Neuron (in vitro differentiated cells): ENCODE results near the gene SH3TC2.

ENCODE experiments used
- H2AFZ ChIP-seq: one replicate; pipeline ENCODE4 v1.6.1; 2013; ENCODE audit warnings: low read depth, mild to moderate bottlenecking, inconsistent platforms, low read length, moderate library complexity
- H3K27me3 ChIP-seq: one replicate; pipeline ENCODE4 v1.6.1; 2013; ENCODE audit warnings: low read length; ENCODE audit not compliant: insufficient read depth
- H3K36me3 ChIP-seq: one replicate; pipeline ENCODE4 v1.6.1; 2013; ENCODE audit warnings: low read length; ENCODE audit not compliant: insufficient read depth
- H3K4me1 ChIP-seq: one replicate; pipeline ENCODE4 v1.6.1; 2013; ENCODE audit warnings: low read length; ENCODE audit not compliant: insufficient read depth
- H3K4me3 ChIP-seq: 2 replicates; pipeline ENCODE4 v1.5.1; 2013; ENCODE audit warnings: mild to moderate bottlenecking, low read length, moderate library complexity
- H3K9me3 ChIP-seq: one replicate; pipeline ENCODE4 v1.6.1; 2013; ENCODE audit warnings: low read length

The SH3TC2 gene

DNA sequence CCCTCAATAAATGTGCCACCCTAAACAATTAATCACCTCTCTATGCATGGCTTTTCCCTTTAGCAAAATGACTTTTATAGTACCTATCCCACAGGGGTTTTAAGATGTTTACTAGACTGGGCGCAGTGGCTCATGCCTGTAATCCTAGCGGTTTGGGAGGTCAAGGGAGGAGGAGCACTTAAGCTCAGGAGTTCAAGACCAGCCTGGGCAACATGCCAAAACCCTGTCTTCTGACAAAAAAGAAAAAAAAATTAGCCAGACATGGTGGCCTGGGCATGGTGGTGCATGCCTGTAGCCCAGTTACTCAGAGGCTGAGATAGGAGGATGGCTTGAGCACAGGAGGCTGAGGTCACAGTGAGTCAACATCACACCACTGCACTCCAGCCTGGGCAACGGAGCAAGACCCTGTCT is 13.5 kb downstream of the SH3TC2 start:
- no peaks in the 10 kb centered on the region for H3K27me3 ChIP-seq
- H3K4me1 ChIP-seq: no peaks in the 10 kb centered on the region
- H3K36me3 ChIP-seq: no peaks in the 10 kb centered on the region
- H3K4me3 ChIP-seq: no peak overlapping the region
- H3K9me3 ChIP-seq: no peaks in the 10 kb centered on the region
- H2AFZ ChIP-seq: no peak overlapping the region

DNA sequence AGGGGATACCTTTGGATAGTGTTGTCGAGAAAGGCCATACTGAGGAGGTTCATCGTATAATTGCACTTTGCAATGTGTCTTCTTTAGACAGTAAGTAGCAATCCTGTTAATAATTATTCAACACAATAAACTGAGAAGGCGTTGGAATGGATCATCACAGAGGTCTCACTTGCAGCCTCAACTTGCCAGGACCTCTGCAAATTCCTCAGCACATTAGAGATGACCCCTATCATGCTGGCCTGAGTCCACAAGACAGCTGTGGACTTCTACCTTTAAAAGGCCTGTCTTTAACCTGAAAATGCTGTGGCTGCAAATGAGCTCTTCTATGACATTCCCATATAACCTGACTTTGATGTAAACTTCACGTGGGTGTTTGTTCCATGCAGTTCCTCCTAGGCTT is 14.1 kb downstream of the SH3TC2 start:
- Histone ChIP-seq H3K27me3 (no peaks in the 10 kb centered on the region), H2AFZ (no peak overlapping the region), H3K4me1 (no peaks in the 10 kb centered on the region), H3K4me3 (no peak overlapping the region), H3K9me3 (no peaks in the 10 kb centered on the region), H3K36me3 (no peaks in the 10 kb centered on the region)

DNA sequence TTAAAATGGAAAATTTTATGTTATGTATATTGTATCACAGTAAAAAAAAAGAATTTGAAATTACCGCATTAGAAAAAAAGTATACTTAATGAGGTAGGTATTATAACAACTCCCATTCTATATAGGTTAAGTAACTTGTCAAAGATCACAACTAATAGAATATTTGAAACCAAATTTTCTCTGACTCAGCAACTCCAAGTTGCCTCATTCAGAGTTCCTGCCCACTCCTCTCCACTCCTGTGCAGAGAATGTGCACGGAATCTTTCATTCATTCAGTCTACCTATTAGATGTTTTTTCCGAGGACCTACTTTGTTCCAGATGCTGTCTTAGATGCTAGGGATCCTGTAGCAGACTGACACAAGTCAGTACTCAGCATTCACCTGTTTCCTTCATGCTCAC is 15.4 kb downstream of the SH3TC2 start:
- no peaks in the 10 kb centered on the region for H3K27me3 ChIP-seq
- H3K9me3 ChIP-seq: no peaks in the 10 kb centered on the region
- no peak overlapping the region for H3K4me3 ChIP-seq
- H3K36me3 ChIP-seq: no peaks in the 10 kb centered on the region
- no peaks in the 10 kb centered on the region for H3K4me1 ChIP-seq
- no peak overlapping the region for H2AFZ ChIP-seq

DNA sequence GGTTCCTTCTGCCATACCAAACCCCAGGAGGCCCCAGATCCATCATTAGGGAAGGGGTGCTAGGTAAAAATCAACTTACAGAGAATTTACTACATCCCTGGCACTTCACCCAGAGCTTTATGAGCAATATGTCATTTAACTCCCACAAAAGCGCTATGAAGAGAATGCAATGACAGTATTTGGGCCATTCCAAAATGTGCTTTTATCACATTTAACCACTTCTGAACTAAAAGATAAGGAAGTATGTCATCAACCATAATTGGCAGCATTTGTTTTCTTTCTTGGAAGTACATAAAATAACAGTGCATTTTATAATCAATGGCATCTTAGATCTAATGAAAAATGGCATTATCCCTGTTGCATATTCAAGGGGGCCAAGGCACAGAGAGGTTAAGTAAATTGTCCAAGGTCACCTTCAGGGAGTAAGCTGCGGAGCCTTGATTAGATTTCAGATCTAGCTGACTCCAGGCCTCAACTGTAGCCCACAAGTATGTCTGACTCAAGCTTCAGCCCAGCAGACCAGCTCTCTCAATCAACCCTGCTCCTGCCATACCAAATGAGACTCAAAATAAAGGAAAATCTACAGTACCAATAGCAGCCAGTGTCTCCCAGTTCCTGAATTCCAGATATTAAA is 16.5 kb downstream of the SH3TC2 start:
- no peak overlapping the region for H3K4me3 ChIP-seq
- no peaks in the 10 kb centered on the region for H3K9me3 ChIP-seq
- H3K4me1 ChIP-seq: no peaks in the 10 kb centered on the region
- H3K27me3 ChIP-seq: no peaks in the 10 kb centered on the region
- H2AFZ ChIP-seq: no peak overlapping the region
- H3K36me3 ChIP-seq: no peaks in the 10 kb centered on the region

DNA sequence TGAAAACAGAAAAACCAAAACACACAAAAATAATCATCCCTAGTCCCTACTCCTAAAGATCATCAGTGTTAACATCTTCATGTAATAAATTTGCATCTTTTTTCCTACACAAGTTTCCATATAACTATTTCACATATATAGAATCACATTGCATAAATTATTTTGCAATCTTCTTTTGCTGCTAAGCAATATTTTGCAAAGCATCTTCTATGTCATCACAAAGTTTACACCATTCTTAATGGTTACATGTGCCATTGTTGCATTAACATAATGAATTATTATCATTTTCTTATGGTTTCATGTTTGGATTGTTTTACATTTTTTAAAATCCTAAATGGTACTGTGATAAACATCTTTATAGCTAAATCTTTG is 17.8 kb downstream of the SH3TC2 start:
- no peaks in the 10 kb centered on the region for H3K4me1 ChIP-seq
- no peaks in the 10 kb centered on the region for H3K27me3 ChIP-seq
- no peak overlapping the region for H2AFZ ChIP-seq
- no peaks in the 10 kb centered on the region for H3K36me3 ChIP-seq
- H3K9me3 ChIP-seq: no peaks in the 10 kb centered on the region
- no peak overlapping the region for H3K4me3 ChIP-seq

DNA sequence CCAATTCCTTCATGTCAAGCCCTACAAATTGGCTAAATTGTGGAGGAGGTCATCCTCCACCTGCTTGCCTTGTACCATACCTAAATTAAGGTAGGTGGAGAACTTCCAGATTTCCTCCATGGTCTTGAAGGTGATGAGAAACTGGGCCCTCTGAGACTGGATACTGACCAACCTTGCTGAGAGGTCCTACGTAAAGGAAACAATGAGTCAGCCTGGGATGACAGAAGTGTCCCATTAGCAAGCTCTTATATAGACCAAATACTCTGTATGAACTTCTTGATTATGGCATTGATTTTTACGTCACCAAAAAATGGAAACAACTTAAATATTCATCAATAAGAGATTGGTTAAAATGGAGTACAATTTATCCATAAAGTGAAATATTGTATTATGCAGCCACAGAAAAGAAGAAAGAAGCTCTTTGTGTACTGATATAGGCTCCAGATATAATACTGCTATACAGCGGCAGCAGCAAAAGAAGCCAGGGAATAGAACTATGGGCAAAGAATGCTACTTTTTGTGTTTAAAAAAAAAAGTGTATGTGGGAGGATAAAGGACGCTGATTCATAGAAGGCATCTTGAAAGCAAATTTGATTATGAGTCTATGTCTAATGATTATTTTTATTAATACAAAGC is 18.3 kb downstream of the SH3TC2 start:
- no peaks in the 10 kb centered on the region for H3K9me3 ChIP-seq
- no peaks in the 10 kb centered on the region for H3K4me1 ChIP-seq
- no peak overlapping the region for H3K4me3 ChIP-seq
- H3K36me3 ChIP-seq: no peaks in the 10 kb centered on the region
- H2AFZ ChIP-seq: no peak overlapping the region
- H3K27me3 ChIP-seq: no peaks in the 10 kb centered on the region

DNA sequence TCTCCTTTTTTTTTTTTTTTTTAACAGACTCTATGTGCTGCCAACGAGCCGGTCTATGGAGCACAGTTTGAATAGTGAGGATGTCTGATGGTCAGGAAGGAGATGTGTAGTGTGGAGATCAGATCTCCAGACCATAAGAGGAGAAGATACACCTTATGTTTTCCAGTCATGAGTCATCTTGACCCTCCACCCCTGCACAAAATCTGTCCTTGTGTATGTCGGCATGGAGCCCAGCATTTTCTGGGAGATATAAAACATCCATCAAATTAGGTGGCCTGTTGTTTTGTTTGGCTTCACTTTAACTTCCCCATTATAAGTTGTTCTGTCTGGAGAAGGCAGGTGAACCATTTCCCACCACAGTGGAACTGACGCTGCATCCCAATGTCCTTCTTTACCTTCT is 19.2 kb downstream of the SH3TC2 start:
- Histone ChIP-seq H3K27me3 (no peaks in the 10 kb centered on the region), H2AFZ (no peak overlapping the region), H3K36me3 (no peaks in the 10 kb centered on the region), H3K4me3 (no peak overlapping the region), H3K4me1 (no peaks in the 10 kb centered on the region), H3K9me3 (no peaks in the 10 kb centered on the region)

DNA sequence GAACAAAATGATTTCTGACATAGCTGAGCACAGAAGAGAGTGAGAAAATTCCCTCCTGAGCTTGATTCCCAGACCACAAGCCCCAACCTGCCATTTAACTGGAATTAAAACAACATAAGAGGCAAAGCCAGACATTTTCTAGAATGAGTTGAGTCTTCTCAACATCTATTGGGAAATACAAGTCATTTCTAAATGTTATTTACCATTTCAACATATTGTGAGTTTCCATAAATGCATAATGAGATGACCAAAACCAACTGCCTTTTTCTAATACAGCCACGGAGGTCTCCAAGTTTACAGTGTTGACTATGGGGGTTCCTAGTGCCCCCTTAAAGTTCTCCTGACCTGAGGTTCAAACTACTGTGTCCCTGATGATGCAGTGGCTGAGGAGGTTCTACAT is 20.0 kb downstream of the SH3TC2 start:
- Histone ChIP-seq H3K4me3 (no peak overlapping the region), H3K4me1 (no peaks in the 10 kb centered on the region), H3K9me3 (no peaks in the 10 kb centered on the region), H3K36me3 (no peaks in the 10 kb centered on the region), H2AFZ (no peak overlapping the region), H3K27me3 (no peaks in the 10 kb centered on the region)

DNA sequence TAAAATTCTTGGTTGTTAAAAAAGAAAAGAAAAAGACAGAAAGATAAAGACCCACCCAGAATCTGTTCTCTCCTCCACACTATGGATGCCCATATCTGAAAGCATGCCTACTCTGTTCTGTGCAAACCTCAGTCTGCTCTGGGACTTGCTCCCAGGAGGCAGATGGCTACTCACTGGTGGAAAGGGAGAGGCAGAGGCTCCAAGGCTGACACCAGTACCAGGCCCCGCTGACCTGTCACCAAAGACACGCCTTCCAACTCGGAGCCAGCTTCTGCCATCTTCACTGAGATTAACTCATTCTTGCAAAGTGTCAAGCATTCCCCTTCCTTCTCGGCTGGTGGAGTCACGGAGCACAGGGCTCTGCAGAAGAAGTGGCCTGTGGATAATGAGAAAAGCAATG is 21.6 kb downstream of the SH3TC2 start:
- H3K4me3 ChIP-seq: no peak overlapping the region
- no peak overlapping the region for H2AFZ ChIP-seq
- H3K27me3 ChIP-seq: no peaks in the 10 kb centered on the region
- no peaks in the 10 kb centered on the region for H3K9me3 ChIP-seq
- H3K4me1 ChIP-seq: no peaks in the 10 kb centered on the region
- no peaks in the 10 kb centered on the region for H3K36me3 ChIP-seq

DNA sequence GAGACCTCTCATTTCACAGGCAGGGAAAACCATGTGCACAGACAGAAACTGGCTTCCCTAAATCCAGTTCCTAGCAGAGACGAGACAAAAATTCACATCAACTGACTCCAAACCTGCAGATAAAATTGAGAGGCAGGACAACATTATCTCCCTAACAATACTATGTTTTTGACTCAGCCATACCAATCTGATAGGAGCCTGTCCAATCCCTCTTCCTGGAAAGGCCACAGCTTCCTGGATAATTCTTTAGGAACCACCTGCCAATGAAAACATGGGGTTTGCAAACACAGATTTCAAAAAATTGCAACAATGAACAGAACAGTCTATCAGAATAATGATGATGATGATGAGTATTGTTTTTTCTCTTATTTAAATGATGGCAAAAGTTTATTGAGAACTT is 22.4 kb downstream of the SH3TC2 start:
- H2AFZ ChIP-seq: no peak overlapping the region
- no peaks in the 10 kb centered on the region for H3K4me1 ChIP-seq
- no peaks in the 10 kb centered on the region for H3K9me3 ChIP-seq
- no peaks in the 10 kb centered on the region for H3K27me3 ChIP-seq
- no peak overlapping the region for H3K4me3 ChIP-seq
- no peaks in the 10 kb centered on the region for H3K36me3 ChIP-seq

DNA sequence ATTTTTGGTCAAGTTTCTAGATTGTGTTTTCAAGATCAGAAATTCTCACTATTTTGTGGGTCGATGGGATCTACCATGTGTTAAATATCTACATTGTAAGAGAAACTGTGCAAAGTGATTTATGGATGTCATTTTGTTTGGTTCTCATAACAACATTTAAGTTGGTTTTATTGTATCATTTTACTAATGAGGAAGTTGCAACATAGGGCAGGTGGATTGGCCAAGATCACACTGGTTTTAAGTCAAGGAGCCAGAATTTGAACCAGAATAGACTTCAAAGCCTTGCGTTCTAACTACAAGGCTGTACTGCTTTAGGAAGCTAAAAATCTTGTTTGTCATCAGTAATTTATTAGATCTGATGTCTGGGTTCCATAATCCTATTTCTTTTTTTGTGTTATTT is 23.4 kb downstream of the SH3TC2 start:
- H3K9me3 ChIP-seq: no peaks in the 10 kb centered on the region
- H3K4me1 ChIP-seq: no peaks in the 10 kb centered on the region
- H3K4me3 ChIP-seq: no peak overlapping the region
- no peaks in the 10 kb centered on the region for H3K36me3 ChIP-seq
- no peak overlapping the region for H2AFZ ChIP-seq
- no peaks in the 10 kb centered on the region for H3K27me3 ChIP-seq

DNA sequence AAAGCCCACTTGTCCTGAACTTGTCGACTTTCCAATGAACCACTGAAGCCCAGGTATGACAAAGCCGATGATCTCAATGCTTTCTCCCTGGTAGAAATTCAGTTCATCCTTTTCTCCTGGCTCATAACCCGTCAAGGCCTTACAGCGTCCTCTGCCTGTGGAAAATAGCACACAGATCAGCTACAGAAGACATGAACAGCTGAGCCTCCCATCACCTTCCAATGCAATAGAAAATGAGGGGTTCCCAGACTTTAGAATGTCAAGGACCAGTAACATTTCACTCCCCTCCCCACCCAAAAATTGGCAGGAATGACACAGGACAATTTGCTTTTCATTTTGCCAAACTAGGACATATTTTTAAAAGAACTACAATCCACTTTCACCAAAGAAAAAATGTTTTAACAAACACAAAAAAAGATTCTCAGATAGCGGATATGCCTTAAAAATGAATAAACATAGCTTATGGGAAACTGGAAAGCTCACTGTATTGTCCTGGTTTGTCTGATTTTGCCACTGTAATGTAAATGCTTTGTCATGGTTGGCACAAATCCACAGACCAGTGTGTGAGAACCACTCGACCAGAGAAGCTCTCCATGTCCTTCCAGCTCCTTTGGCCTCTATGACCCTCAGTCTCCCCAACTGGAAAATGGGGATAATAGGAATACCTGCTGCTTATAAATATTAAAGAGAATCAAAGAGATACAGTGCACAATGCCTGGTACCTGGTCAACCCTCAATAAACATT is 24.4 kb downstream of the SH3TC2 start:
- no peak overlapping the region for H2AFZ ChIP-seq
- H3K9me3 ChIP-seq: no peaks in the 10 kb centered on the region
- no peaks in the 10 kb centered on the region for H3K27me3 ChIP-seq
- H3K36me3 ChIP-seq: no peaks in the 10 kb centered on the region
- no peak overlapping the region for H3K4me3 ChIP-seq
- H3K4me1 ChIP-seq: no peaks in the 10 kb centered on the region

DNA sequence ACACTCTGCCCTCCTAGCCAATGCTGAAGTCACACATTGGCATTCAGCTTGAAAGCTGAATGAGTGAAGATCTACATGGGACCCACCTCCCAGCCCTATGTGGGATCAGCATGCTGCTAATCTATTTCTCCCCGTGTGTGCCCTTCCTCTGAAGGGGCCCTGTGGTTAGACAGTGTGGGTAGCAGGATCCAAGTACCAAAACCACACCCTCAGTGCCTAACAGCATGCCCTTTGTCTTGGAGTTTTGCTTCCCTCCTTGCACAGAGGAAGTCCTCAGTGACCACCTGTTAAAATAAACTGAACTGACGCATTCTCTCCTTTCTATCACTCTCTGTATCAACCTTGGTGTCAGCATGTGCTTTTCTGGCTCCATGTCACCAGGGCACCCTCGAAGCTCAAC is 25.0 kb downstream of the SH3TC2 start:
- no peak overlapping the region for H3K4me3 ChIP-seq
- H3K27me3 ChIP-seq: no peaks in the 10 kb centered on the region

More for the DNA sequence above, 25.0 kb downstream of the SH3TC2 start:
- no peaks in the 10 kb centered on the region for H3K36me3 ChIP-seq
- H3K9me3 ChIP-seq: no peaks in the 10 kb centered on the region
- H2AFZ ChIP-seq: no peak overlapping the region
- H3K4me1 ChIP-seq: no peaks in the 10 kb centered on the region
